Fibroblast of mammary gland (primary cell): ENCODE data around the gene SRP72.

ENCODE experiments used
- DNase-seq: peaks from one replicate; pipeline ENCODE4 v3.0.0-alpha.2; 2010; ENCODE audit warnings: low read depth
- H3K4me3 ChIP-seq: 2 replicates; pipeline ENCODE4 v1.5.1; 2011; ENCODE audit warnings: low read depth, mild to moderate bottlenecking, low read length, moderate library complexity; ENCODE audit not compliant: control insufficient read depth
- CTCF ChIP-seq: conservative IDR thresholded peaks from 2 replicates; pipeline ENCODE4 v1.5.1; 2011; ENCODE audit warnings: low read depth, low read length, inconsistent platforms; ENCODE audit not compliant: control insufficient read depth, insufficient read depth

Gene SRP72

GRCh38 chr4:56464581-56464980, 2.8 kb upstream of the SRP72 start:
- no peak for DNase-seq
- no peak overlapping the region for H3K4me3 ChIP-seq
- TF ChIP-seq CTCF = no peak

- peak overlapping the region; percentile 80 for H3K4me3 ChIP-seq
- peak; percentile 45 for DNase-seq
- TF ChIP-seq CTCF = no peak
Observed at GRCh38 chr4:56465599-56466295, 1.7 kb upstream of the SRP72 start.

- peak overlapping the region; percentile 80 for H3K4me3 ChIP-seq
- peak; percentile 81 for DNase-seq
Observed at GRCh38 chr4:56466296-56466761, 1.1 kb upstream of the SRP72 start.

GRCh38 chr4:56466910-56467283, 520 bp upstream of the SRP72 start:
- no peak for TF ChIP-seq CTCF
- peak overlapping the region; percentile 80 for H3K4me3 ChIP-seq
- no peak for DNase-seq

GRCh38 chr4:56468097-56468422, 643 bp downstream of the SRP72 start:
- DNase-seq = peak; percentile 31
- H3K4me3 ChIP-seq = peak overlapping the region; percentile 80
- TF ChIP-seq CTCF = no peak

GRCh38 chr4:56469489-56470210, 2.2 kb downstream of the SRP72 start:
- peak; percentile 32 for DNase-seq
- no peak overlapping the region for H3K4me3 ChIP-seq
- TF ChIP-seq CTCF = no peak

- DNase-seq = no peak
- no peak overlapping the region for H3K4me3 ChIP-seq
- TF ChIP-seq CTCF = no peak
Observed at GRCh38 chr4:56475917-56476316, 8.5 kb downstream of the SRP72 start.
